GM18907 (cell line): ENCODE data around the gene SPATA1.
A peak's percentile ranks its signal among the peaks of the same experiment; 100 is the strongest.
"Not testable (repeated sequence)": the region's sequence is repeated elsewhere in the genome, so short reads cannot be mapped to it uniquely, and the experiment has no call there.

ENCODE experiments used
- ATAC-seq: cut with Tn5 transposase; IDR thresholded peaks from one replicate; pipeline ENCODE4 v1.9.1; 2021; ENCODE audit warnings: mild to moderate bottlenecking, moderate library complexity; ENCODE audit not compliant: unreplicated experiment

SPATA1 gene

GRCh38 chr1:84506002-84506728 is at the start of gene SPATA1, which contains the start of gene GNG5:
TSS of gene SPATA1 (plus strand) at chr1:84506386. CDS start at chr1:84516360, 9,974 bp downstream.
TSS of gene GNG5 (minus strand) at chr1:84506581. CDS start at chr1:84506091, 490 bp downstream.
- peak; percentile 90 for ATAC-seq

GRCh38 chr1:84462118-84462517 is 44.1 kb upstream of the SPATA1 start:
- ATAC-seq, result no peak

- no peak for ATAC-seq
Observed at GRCh38 chr1:84467298-84467697, 38.9 kb upstream of the SPATA1 start.

GRCh38 chr1:84476225-84476624 is 30.0 kb upstream of the SPATA1 start:
- ATAC-seq, result no peak

GRCh38 chr1:84478876-84479868 is 27.0 kb upstream of the SPATA1 start, which contains the start of gene RPF1:
TSS of gene RPF1 (plus strand) at chr1:84479266. CDS start at chr1:84479282, 16 bp downstream.
- peak; percentile 98 for ATAC-seq

GRCh38 chr1:84479998-84480397 is 26.2 kb upstream of the SPATA1 start:
- ATAC-seq, result peak; percentile 32

GRCh38 chr1:84480650-84481049 is 25.5 kb upstream of the SPATA1 start:
- ATAC-seq, result no peak

- ATAC-seq, result no peak
Observed at GRCh38 chr1:84481317-84481716, 24.9 kb upstream of the SPATA1 start.

- ATAC-seq, result no peak
Observed at GRCh38 chr1:84488107-84488506, 18.1 kb upstream of the SPATA1 start.

GRCh38 chr1:84489766-84490165 is 16.4 kb upstream of the SPATA1 start:
- no peak for ATAC-seq

- ATAC-seq, result no peak
Observed at GRCh38 chr1:84492726-84493125, 13.5 kb upstream of the SPATA1 start.

- no peak for ATAC-seq
Observed at GRCh38 chr1:84493747-84494146, 12.4 kb upstream of the SPATA1 start.

- no peak for ATAC-seq
Observed at GRCh38 chr1:84496498-84496897, 9.7 kb upstream of the SPATA1 start.

- ATAC-seq, result no peak
Observed at GRCh38 chr1:84497631-84498275, 8.4 kb upstream of the SPATA1 start.

- ATAC-seq, result no peak
Observed at GRCh38 chr1:84502927-84503326, 3.3 kb upstream of the SPATA1 start.

- ATAC-seq, result no peak
Observed at GRCh38 chr1:84504580-84505492, 1.4 kb upstream of the SPATA1 start.

GRCh38 chr1:84505493-84506001 is 639 bp upstream of the SPATA1 start:
- peak; percentile 45 for ATAC-seq

GRCh38 chr1:84506729-84507453 is 705 bp downstream of the SPATA1 start:
- no peak for ATAC-seq

- ATAC-seq, result not testable (repeated sequence)
Observed at GRCh38 chr1:84507887-84508286, 1.7 kb downstream of the SPATA1 start.
